Measurements from ENCODE around the gene MLN.

DNA sequence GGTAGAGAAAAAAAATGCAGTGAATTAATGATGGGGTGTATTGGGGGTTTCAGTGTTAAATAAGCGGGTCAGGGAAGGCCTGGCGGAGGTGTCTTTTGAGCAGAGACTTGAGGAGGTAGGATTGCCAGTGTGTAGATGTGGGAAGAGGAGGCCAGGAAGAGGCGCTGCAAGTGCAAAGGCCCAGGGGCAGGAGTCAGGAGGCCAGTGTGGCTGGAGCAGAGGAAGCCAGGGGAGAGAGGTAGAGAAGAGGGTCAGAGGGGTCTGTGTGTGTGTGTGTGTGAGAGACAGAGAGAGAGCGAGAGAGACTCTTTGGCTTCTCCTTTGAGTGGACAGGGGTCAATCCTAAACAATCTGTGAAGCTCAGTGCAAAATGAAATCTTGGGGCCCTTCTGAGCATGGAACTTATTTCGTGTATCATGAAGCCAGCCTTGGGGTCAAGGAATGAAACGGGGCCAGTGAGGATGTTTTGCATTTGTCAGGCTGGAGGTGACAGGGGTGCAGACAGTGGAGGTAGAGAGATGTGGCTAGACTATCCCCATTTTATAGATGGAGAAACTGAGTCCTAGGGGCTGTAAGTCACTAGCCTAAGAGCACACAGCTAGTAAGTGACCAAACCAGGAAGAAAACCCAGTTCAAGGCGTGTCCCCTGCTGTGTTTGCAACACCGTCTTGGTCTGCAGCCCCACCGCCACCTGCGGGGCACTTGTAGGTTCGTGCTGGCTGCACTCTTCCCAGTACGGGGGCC lies 47.4 kb downstream of the MLN start:
- TF ChIP-seq POLR2A (IDR thresholded peaks at IDR 0.05) (no peak), CTCF (IDR thresholded peaks at IDR 0.05) (no peak)

All from thyroid gland (tissue), 4 donors.